PC-3 (cell line): ENCODE measurements around the gene TNNC2.

Experiments
- CTCF ChIP-seq: fragments of 300-600 bp; sonication (generic); conservative IDR thresholded peaks from 2 replicates; pipeline ENCODE4 v1.5.1; 2017; ENCODE audit warnings: antibody characterized with exemption, low read depth, mild to moderate bottlenecking, low read length
- EZH2 ChIP-seq: fragments of 300-600 bp; sonication (generic); IDR thresholded peaks from one replicate; pipeline ENCODE4 v1.6.1; 2017; ENCODE audit warnings: antibody characterized with exemption, mild to moderate bottlenecking, low read length; ENCODE audit not compliant: unreplicated experiment
- EZH2phosphoT487 ChIP-seq: fragments of 300-600 bp; sonication (generic); IDR thresholded peaks from 2 replicates; pipeline ENCODE4 v1.6.1; 2018; ENCODE audit warnings: mild to moderate bottlenecking, antibody characterized with exemption, low read length, borderline replicate concordance

DNA sequence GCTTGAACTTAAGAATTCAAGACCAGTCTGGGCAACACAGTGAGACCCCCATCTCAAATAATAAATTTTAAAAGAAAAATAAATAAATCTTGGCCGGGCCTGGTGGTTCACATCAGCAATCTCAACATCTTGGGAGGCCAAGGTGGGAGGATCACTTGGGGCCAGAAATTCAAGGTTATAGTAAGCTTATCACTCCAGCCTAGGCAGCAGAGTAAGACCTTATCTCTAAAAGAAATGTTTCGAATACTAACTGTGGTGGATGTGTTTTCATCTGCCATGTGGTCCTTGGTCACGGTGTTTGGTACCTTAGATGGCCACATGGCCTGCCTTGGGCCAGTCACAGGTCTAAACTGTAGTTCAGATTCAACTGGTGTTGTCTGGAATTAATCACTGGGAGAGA lies 8.9 kb downstream of the TNNC2 start:
- TF ChIP-seq CTCF (no peak), EZH2phosphoT487 (no peak), EZH2 (no peak)
